Stimulated activated CD4-positive, alpha-beta T cell treated with anti-CD3 and anti-CD28 coated beads, TNF-alpha, amount 100 ng/mL, for 4 hours (primary cell): ENCODE data around the gene DCUN1D3.
"Not testable (repeated sequence)": the region's sequence is repeated elsewhere in the genome, so short reads cannot be mapped to it uniquely, and the experiment has no call there.

Experiments used
- DNase-seq, 3 experiments: peaks; one replicate each; pipeline ENCODE4 v3.0.0-alpha.2; 2020; ENCODE audit warnings: low read depth in 3 of 3

Gene DCUN1D3

DNA sequence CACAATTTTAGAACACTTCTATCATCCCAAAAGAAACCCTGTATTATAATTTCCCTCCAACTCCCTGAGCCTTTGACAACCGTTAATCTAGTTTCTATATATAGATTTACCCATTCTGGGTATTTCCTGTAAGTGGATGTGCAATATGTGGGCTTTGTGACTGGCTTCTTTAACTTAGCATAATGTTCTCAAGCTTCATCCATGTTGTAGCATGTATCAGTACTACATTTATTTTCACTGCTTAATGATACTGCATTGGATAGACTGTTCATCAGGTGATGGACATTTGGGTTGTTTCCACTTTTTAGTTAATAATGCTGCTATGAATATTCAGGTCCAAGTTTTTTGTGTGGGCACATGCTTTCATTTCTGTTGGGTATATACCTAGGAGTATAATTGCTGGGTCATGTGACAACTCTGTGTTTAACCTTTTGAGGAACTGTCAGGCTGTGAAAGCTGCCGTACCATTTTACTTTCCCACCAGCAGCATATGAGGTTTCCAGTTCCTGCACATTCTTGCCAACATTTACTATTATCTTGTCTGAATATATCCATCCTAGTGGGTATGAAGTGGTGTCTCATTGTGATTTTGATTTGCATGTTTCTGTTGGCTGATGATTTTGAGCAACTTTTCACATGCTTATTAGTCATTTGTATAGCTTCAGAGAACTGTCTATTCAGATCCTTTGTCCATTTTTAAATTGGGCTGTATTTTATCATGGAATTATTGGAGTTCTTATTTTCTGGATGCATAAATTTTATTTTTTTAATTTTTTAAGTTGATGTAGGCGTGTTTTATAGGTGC, 77.4 kb downstream of the DCUN1D3 start:
- DNase-seq = no peak

DNA sequence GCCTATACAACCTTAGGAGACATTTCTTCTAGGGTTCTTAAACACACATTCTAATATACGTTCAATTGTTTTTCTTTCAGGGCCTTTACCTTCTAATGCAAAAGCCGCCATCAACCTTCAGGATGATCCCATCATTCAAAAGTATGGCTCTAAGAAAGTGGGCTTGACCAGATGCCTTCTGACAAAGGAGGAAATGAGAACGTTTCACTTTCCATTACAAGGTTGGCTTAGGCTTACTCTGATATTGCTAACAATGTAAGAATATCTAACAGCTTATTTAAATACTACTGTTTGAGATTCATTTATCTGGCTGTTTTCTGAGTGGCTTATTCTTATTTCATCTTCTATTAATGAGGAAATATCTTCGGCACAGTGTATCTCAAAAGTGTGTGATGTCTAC, 78.5 kb downstream of the DCUN1D3 start:
- no peak for DNase-seq

DNA sequence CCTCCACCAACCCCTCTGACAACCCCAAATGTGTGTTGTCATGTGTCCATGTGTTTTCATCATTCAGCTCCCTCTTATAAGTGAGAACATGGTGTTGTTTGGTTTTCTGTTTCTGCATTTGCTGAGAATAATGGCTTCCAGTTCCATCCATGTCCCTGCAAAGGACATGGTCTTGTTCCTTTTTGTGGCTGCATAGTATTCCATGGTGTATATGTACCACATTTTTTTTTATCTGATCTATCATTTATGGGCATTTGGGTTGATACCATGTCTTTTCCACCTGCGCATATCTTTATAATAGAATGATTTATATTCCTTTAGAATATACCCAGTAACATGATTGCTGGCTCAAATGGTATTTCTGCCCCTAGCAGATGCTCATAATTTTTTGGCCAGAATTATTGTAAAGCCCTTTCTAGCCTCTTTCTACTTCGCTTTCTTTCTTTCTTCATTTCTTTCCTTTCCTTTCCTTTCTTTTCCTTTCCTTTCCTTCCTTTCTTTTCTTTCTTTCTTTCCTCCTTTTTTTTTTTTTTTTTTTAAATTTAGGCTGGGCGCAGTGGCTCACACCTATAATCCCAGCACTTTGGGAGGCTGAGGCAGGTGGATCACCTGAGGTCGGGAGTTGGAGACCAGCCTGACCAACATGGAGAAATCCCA, 81.1 kb downstream of the DCUN1D3 start:
- no peak for DNase-seq

GRCh38 chr16:20814784-20815183, 85.4 kb downstream of the DCUN1D3 start:
- no peak for DNase-seq

- DNase-seq = no peak
Observed at GRCh38 chr16:20812510-20812909, 87.6 kb downstream of the DCUN1D3 start.

- DNase-seq = no peak
Observed at GRCh38 chr16:20811889-20812439, 88.2 kb downstream of the DCUN1D3 start.

- DNase-seq = no peak
Observed at GRCh38 chr16:20807862-20808261, 92.3 kb downstream of the DCUN1D3 start.

- DNase-seq = peak; percentile 43 to 51 (median 43)
Observed at GRCh38 chr16:20806168-20807050, 93.7 kb downstream of the DCUN1D3 start, which contains the start of the genes ERI2 and REXO5. ERI2 (minus strand) TSS chr16:20806472; CDS start chr16:20806430, 42 bp downstream. REXO5 (plus strand) TSS chr16:20806527; CDS start chr16:20806954, 427 bp downstream.

DNA sequence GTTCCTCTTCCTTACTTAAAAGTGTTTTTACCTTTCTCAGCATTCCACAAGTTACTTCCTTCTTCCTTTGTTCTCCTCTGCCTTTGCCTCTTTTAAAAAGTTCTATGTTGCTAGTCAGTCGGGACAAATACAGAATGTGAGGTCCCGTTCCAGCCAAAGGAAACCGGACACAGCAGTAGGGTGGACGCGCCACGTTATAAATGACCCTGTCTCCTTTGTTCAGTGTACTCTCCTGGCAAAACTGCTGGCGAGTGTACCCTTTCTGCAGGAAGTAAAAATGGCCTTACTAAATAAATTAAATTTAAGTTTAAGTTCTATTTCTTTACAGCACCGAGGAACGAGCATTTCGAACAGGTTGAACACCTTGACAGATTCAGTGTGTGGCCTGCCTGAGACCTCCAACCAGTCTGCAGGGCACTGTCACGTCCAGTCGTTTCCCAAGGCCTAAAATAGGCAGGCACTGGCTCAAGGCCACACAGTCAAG, 94.4 kb downstream of the DCUN1D3 start:
- not testable (repeated sequence) for DNase-seq
